OCI-M2 (cell line): ENCODE results near the gene CCDC186.

ENCODE experiments used
- DNase-seq: peaks from one replicate; lab custom pipeline; 2025; ENCODE audit not compliant: unreplicated experiment; lab: John Stamatoyannopoulos, UW

CCDC186 gene

GRCh38 chr10:114173921-114174694, at the start of gene CCDC186:
CCDC186 (minus strand) TSS chr10:114174203; CDS start chr10:114163268, 10,935 bp downstream.
- DNase-seq = peak; percentile 35

- DNase-seq = no peak
These were observed 49.1 kb upstream of the CCDC186 start for GRCh38 chr10:114223066-114223465.

- no peak for DNase-seq
These were observed 47.2 kb upstream of the CCDC186 start for GRCh38 chr10:114221235-114221634.

GRCh38 chr10:114220281-114220680, 46.3 kb upstream of the CCDC186 start:
- DNase-seq = no peak

GRCh38 chr10:114215033-114215432, 41.0 kb upstream of the CCDC186 start:
- no peak for DNase-seq

GRCh38 chr10:114212153-114212552, 38.1 kb upstream of the CCDC186 start:
- no peak for DNase-seq

- no peak for DNase-seq
These were observed 34.3 kb upstream of the CCDC186 start for GRCh38 chr10:114208351-114208750.

GRCh38 chr10:114207349-114207748, 33.3 kb upstream of the CCDC186 start:
- DNase-seq = no peak

GRCh38 chr10:114206902-114207301, 32.9 kb upstream of the CCDC186 start:
- DNase-seq = no peak

GRCh38 chr10:114202812-114203211, 28.8 kb upstream of the CCDC186 start:
- DNase-seq = no peak

- DNase-seq = no peak
These were observed 25.2 kb upstream of the CCDC186 start for GRCh38 chr10:114199239-114199638.

- DNase-seq = no peak
These were observed 21.1 kb upstream of the CCDC186 start for GRCh38 chr10:114195079-114195478.

- no peak for DNase-seq
These were observed 15.7 kb upstream of the CCDC186 start for GRCh38 chr10:114189700-114190099.

- no peak for DNase-seq
These were observed 14.9 kb upstream of the CCDC186 start for GRCh38 chr10:114188900-114189299.

GRCh38 chr10:114188001-114188400, 14.0 kb upstream of the CCDC186 start:
- no peak for DNase-seq

- DNase-seq = no peak
These were observed 10.3 kb upstream of the CCDC186 start for GRCh38 chr10:114184276-114184675.

- no peak for DNase-seq
These were observed 9.6 kb upstream of the CCDC186 start for GRCh38 chr10:114183563-114183962.

- no peak for DNase-seq
These were observed 8.0 kb upstream of the CCDC186 start for GRCh38 chr10:114181971-114182370.

GRCh38 chr10:114180937-114181336, 6.9 kb upstream of the CCDC186 start:
- no peak for DNase-seq

GRCh38 chr10:114179747-114180146, 5.7 kb upstream of the CCDC186 start:
- DNase-seq = no peak

GRCh38 chr10:114179148-114179547, 5.1 kb upstream of the CCDC186 start, which contains the start of gene TDRD1:
TDRD1 (plus strand) TSS chr10:114179353; CDS start chr10:114187832, 8,479 bp downstream.
- no peak for DNase-seq

- no peak for DNase-seq
These were observed 2.5 kb upstream of the CCDC186 start for GRCh38 chr10:114176511-114176910.

- no peak for DNase-seq
These were observed 1.7 kb upstream of the CCDC186 start for GRCh38 chr10:114175667-114176066.
